B cell (primary cell): Measurements from ENCODE around the gene PWWP2B. TPM values are rescaled to one million over a fixed set of nuclear protein-coding genes. Genes with fewer than 3 reads are reported as not detected.

Experiments
- ATAC-seq: fragments of 200-7000 bp; cut with Tn5 transposase; one replicate; pipeline ENCODE4 v1.10.0; 2021; ENCODE audit warnings: low read depth, mild to moderate bottlenecking, moderate number of reproducible peaks, moderate library complexity
- CTCF ChIA-PET: fragments of 350-600 bp; sonication (Branson Sonifier 250); formaldehyde crosslinking; loops from one replicate; lab custom pipeline; 2021; ENCODE audit warnings: antibody characterized with exemption, inconsistent platforms; lab: Charles Lee
- POLR2A ChIA-PET: fragments of 350-600 bp; sonication (Branson Sonifier 250); formaldehyde crosslinking; loops from one replicate; lab custom pipeline; 2021; ENCODE audit warnings: antibody characterized with exemption; lab: Charles Lee
- DNase-seq: peaks from one replicate; pipeline ENCODE4 v3.0.0; 2013
- H2AFZ ChIP-seq: 2 replicates; pipeline ENCODE4 v1.6.1; 2012; ENCODE audit warnings: mild to moderate bottlenecking, low read depth, low read length; ENCODE audit not compliant: insufficient read depth, poor library complexity, severe bottlenecking
- H3K27ac ChIP-seq, 2 donors: 1 replicate in 1 of 2; 2 replicates in 1 of 2; pipeline ENCODE4 v1.5.1; 2012 to 2013; ENCODE audit warnings: low read length in 2 of 2, mild to moderate bottlenecking in 2 of 2, moderate library complexity in 1 of 2
- H3K27me3 ChIP-seq, 4 experiments: fragments of 200-600 bp in 1 of 4; sonication (generic) in 1 of 4; replicated peaks in 1 of 4; 1 replicate in 2 of 4; 2 replicates in 2 of 4; pipeline versions ENCODE4 v1.6.1 to v1.7.0; 2013 to 2016; ENCODE audit warnings: low read length in 3 of 4, mild to moderate bottlenecking in 2 of 4, mixed read lengths in 1 of 4, moderate library complexity in 1 of 4; ENCODE audit not compliant: insufficient read depth in 4 of 4, control insufficient read depth in 3 of 4; ENCODE audit errors: control extremely low read depth in 1 of 4
- H3K36me3 ChIP-seq, 2 experiments: replicated peaks in 1 of 2; 1 replicate in 1 of 2; 2 replicates in 1 of 2; pipeline versions ENCODE4 v1.6.1 to v1.7.1; 2013; ENCODE audit warnings: low read length in 1 of 2; ENCODE audit not compliant: insufficient read depth in 2 of 2, control insufficient read depth in 1 of 2; ENCODE audit errors: control extremely low read depth in 1 of 2, extremely low read depth in 1 of 2
- H3K4me1 ChIP-seq, 2 donors: fragments of 200-600 bp in 1 of 2; sonication (generic) in 1 of 2; 1 replicate in 1 of 2; 2 replicates in 1 of 2; pipeline versions ENCODE4 v1.5.1 to v1.6.1; 2013 to 2017; ENCODE audit warnings: low read length in 2 of 2; ENCODE audit not compliant: control insufficient read depth in 2 of 2, insufficient read depth in 2 of 2
- H3K4me2 ChIP-seq: replicated peaks from 2 replicates; pipeline ENCODE3; 2012; ENCODE audit warnings: mild to moderate bottlenecking, low read depth, low read length; ENCODE audit not compliant: poor library complexity, severe bottlenecking
- H3K4me3 ChIP-seq, 5 experiments: fragments of 200-600 bp in 1 of 5; sonication (generic) in 1 of 5; 1 replicate in 3 of 5; 2 replicates in 2 of 5; pipeline versions ENCODE4 v1.5.1 to v1.7.0; 2011 to 2016; ENCODE audit warnings: low read length in 4 of 5, mild to moderate bottlenecking in 4 of 5, low read depth in 2 of 5, control low read depth in 1 of 5, moderate library complexity in 1 of 5; ENCODE audit not compliant: insufficient read depth in 1 of 5; ENCODE audit errors: control extremely low read depth in 1 of 5, extremely low read depth in 1 of 5
- H3K79me2 ChIP-seq: fragments of 200-600 bp; sonication (generic); one replicate; pipeline ENCODE4 v1.6.0; 2016; ENCODE audit warnings: low read length; ENCODE audit not compliant: control insufficient read depth, insufficient read depth
- H3K9ac ChIP-seq: fragments of 200-600 bp; sonication (generic); 2 replicates; pipeline ENCODE4 v1.6.1; 2017; ENCODE audit warnings: mild to moderate bottlenecking, low read length, moderate library complexity
- H3K9me3 ChIP-seq, 3 donors: one replicate each; pipeline versions ENCODE4 v1.6.1 to v1.7.1; 2013; ENCODE audit warnings: low read length in 2 of 3; ENCODE audit not compliant: control insufficient read depth in 2 of 3, insufficient read depth in 1 of 3; ENCODE audit errors: control extremely low read depth in 1 of 3
- H4K20me1 ChIP-seq: 2 replicates; pipeline ENCODE4 v1.6.0; 2012; ENCODE audit warnings: mild to moderate bottlenecking, low read length; ENCODE audit not compliant: insufficient read depth, control insufficient read depth, poor library complexity, severe bottlenecking
- H3K27ac Mint-ChIP-seq: one replicate; pipeline ENCODE4 v1.8.0; 2021; ENCODE audit warnings: mixed read lengths
- H3K27me3 Mint-ChIP-seq: one replicate; pipeline ENCODE4 v1.8.0; 2021; ENCODE audit warnings: mixed read lengths
- H3K4me1 Mint-ChIP-seq: one replicate; pipeline ENCODE4 v1.8.0; 2021; ENCODE audit warnings: mixed read lengths
- H3K4me3 Mint-ChIP-seq: one replicate; pipeline ENCODE4 v1.8.0; 2021; ENCODE audit warnings: mixed read lengths
- H3K9me3 Mint-ChIP-seq: one replicate; pipeline ENCODE4 v1.8.0; 2022; ENCODE audit warnings: mixed read lengths; ENCODE audit not compliant: insufficient read depth
- CTCF ChIP-seq: fragments of 200-600 bp; IDR thresholded peaks from one replicate; pipeline ENCODE4 v1.8.0; 2022; ENCODE audit warnings: antibody characterized with exemption, mild to moderate bottlenecking
- EZH2 ChIP-seq: IDR thresholded peaks from 2 replicates; pipeline ENCODE4 v1.6.1; 2012; ENCODE audit warnings: borderline replicate concordance, low read depth, mild to moderate bottlenecking, moderate library complexity, low read length; ENCODE audit not compliant: insufficient read depth, poor library complexity, severe bottlenecking
- WGBS: methylation state at CpG from one replicate; pipeline ENCODE4 v1.1.5; 2013; ENCODE audit warnings: missing lambda C conversion rate; ENCODE audit not compliant: insufficient coverage; 5-methylcytosine and 5-hydroxymethylcytosine counted together
- intact Hi-C: fragments of 100-400 bp; cut with micrococcal nuclease; formaldehyde crosslinking; loops from one replicate; pipeline ENCODE4 v1.10.0; 2022
- polyA plus RNA-seq: library from polyadenylated mRNA; depleted of rRNA; stranded (reverse); fragments of >200 nt; gene quantifications from 2 replicates; pipeline ENCODE4 v1.2.3, GENCODE V29; 2012
- total RNA-seq, 2 donors: library from RNA; stranded (reverse); fragments of 120-200 nt in 1 of 2; gene quantifications; 1 replicate in 1 of 2; 2 replicates in 1 of 2; pipeline versions ENCODE4 v1.2.3 to v1.2.4, GENCODE V29; 2013 to 2022

PWWP2B gene
- total and polyA plus RNA-seq, 2 donors (not counting 1 experiment from before 2014, with no cell fraction given): 13.6 to 34.4 TPM

DNA sequence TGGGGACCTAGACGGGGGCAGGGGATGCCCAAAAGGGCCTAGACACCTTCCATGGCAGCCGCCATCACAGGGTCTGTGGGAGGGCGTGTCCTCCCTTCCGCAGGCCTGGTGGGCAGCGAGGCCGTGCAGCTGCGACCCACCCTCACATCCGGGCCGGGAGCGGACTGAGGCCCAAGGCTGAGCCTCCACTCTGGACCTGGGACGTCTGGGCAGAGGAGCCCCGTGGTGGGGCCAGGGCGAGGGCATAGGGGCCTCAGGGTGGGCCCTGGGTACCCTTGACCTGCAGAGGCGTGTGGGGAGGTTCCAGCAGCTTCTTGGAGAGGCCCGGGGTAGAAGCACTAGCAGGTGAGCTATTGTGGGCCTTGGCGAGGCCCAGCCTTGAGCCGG, 49.2 kb downstream of the PWWP2B start:
- Histone ChIP-seq H3K4me2 (peak overlapping the region; percentile 77), H3K4me3 (peak overlapping the region in 1 of 5 experiments; percentile 30), H3K27ac (peak overlapping the region; percentile 72 to 89), H3K79me2 (no peaks in the 10 kb centered on the region), H3K9ac (no peak overlapping the region), H3K4me1 (peaks cover 35 to 53% of the 10 kb centered on the region in 2 donors), H4K20me1 (no peaks in the 10 kb centered on the region), H3K36me3 (no peaks in the 10 kb centered on the region), H2AFZ (peak overlapping the region; percentile 64), H3K9me3 (peaks cover 0 to under 1% (median 0%) of the 10 kb centered on the region in 3 donors), H3K27me3 (no peaks in the 10 kb centered on the region)
- ATAC-seq (no peak), DNase-seq (no peak)
- H3K4me3 Mint-ChIP-seq: peak overlapping the region; percentile 49
- H3K9me3 Mint-ChIP-seq: no peaks in the 10 kb centered on the region
- intact Hi-C loops: no loop called here
- H3K27me3 Mint-ChIP-seq: no peaks in the 10 kb centered on the region
- WGBS: 94% methylated on average over 17 of the region's 17 CpGs
- CTCF ChIA-PET: interaction anchor here (0.8 to 2.2 kb wide), 12 partner anchors 9 to 222 kb away, joined by 3 to 11 read pairs (median 6); partner anchors contain the start of gene PWWP2B
- peaks cover 46% of the 10 kb centered on the region for H3K4me1 Mint-ChIP-seq
- H3K27ac Mint-ChIP-seq: peak overlapping the region; percentile 92
- POLR2A ChIA-PET: interaction anchor here (1.2 to 2.0 kb wide), 4 partner anchors 8 to 49 kb away, joined by 3 to 21 read pairs (median 8); partner anchors contain the start of gene PWWP2B
- TF ChIP-seq EZH2 (no peak), CTCF (no peak)

GRCh38 chr10:132446661-132447445, 49.9 kb downstream of the PWWP2B start:
- DNase-seq (peak; percentile 78), ATAC-seq (peak; percentile 48)
- TF ChIP-seq CTCF (peak; percentile 54), EZH2 (no peak)
- Mint-ChIP-seq H3K27ac (peak overlapping the region; percentile 95), H3K4me3 (peak overlapping the region; percentile 68), H3K27me3 (no peaks in the 10 kb centered on the region), H3K9me3 (no peaks in the 10 kb centered on the region), H3K4me1 (peaks cover 51% of the 10 kb centered on the region)
- CTCF ChIA-PET: interaction anchor here (0.7 to 2.2 kb wide), 17 partner anchors 8 to 223 kb away, joined by 3 to 11 read pairs (median 4); partner anchors contain the start of genes LRRC27 and PWWP2B
- intact Hi-C loops: loop anchor here (1.0 kb wide), 1 partner anchor 24 kb away; no protein-coding TSS in a partner anchor
- POLR2A ChIA-PET: interaction anchor here (1.2 to 2.0 kb wide), 4 partner anchors 9 to 50 kb away, joined by 3 to 21 read pairs (median 8); partner anchors contain the start of gene PWWP2B
- Histone ChIP-seq H3K27me3 (no peaks in the 10 kb centered on the region), H3K9ac (peak overlapping the region; percentile 45), H3K79me2 (no peaks in the 10 kb centered on the region), H3K4me3 (peak overlapping the region in 2 of 5 experiments; percentile 12 to 30), H3K4me2 (peak overlapping the region; percentile 77), H3K4me1 (peaks cover 35 to 59% of the 10 kb centered on the region in 2 donors), H4K20me1 (no peaks in the 10 kb centered on the region), H3K36me3 (no peaks in the 10 kb centered on the region), H2AFZ (peak overlapping the region; percentile 64), H3K9me3 (no peaks in the 10 kb centered on the region), H3K27ac (peak overlapping the region; percentile 72 to 89)
- WGBS: 22% methylated on average over 17 of the region's 17 CpGs
